ENCODE results near the gene C1orf210. TPM values are rescaled to one million over a fixed set of nuclear protein-coding genes. Genes with fewer than 3 reads are reported as not detected.

Gene C1orf210
- total and polyA plus RNA-seq, 2 of the 13 experiments (the other 11 are each of a cell fraction or from before 2014, with no cell fraction given): 0.49 to 5.1 TPM

- TF ChIP-seq, protein P1, sequence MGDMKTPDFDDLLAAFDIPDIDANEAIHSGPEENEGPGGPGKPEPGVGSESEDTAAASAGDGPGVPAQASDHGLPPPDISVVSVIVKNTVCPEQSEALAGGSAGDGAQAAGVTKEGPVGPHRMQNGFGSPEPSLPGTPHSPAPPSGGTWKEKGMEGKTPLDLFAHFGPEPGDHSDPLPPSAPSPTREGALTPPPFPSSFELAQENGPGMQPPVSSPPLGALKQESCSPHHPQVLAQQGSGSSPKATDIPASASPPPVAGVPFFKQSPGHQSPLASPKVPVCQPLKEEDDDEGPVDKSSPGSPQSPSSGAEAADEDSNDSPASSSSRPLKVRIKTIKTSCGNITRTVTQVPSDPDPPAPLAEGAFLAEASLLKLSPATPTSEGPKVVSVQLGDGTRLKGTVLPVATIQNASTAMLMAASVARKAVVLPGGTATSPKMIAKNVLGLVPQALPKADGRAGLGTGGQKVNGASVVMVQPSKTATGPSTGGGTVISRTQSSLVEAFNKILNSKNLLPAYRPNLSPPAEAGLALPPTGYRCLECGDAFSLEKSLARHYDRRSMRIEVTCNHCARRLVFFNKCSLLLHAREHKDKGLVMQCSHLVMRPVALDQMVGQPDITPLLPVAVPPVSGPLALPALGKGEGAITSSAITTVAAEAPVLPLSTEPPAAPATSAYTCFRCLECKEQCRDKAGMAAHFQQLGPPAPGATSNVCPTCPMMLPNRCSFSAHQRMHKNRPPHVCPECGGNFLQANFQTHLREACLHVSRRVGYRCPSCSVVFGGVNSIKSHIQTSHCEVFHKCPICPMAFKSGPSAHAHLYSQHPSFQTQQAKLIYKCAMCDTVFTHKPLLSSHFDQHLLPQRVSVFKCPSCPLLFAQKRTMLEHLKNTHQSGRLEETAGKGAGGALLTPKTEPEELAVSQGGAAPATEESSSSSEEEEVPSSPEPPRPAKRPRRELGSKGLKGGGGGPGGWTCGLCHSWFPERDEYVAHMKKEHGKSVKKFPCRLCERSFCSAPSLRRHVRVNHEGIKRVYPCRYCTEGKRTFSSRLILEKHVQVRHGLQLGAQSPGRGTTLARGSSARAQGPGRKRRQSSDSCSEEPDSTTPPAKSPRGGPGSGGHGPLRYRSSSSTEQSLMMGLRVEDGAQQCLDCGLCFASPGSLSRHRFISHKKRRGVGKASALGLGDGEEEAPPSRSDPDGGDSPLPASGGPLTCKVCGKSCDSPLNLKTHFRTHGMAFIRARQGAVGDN (CRISPR knock-in tag; IDR thresholded peaks at IDR 0.05): peak; percentile 42; the same call in 1 of the 2 replicates
- TF ChIP-seq SALL1 (CRISPR knock-in tag; IDR thresholded peaks at IDR 0.05) (peak; percentile 62), TGIF2 (CRISPR knock-in tag; IDR thresholded peaks at IDR 0.05) (no peak), ZNF709 (CRISPR knock-in tag; IDR thresholded peaks at IDR 0.05) (no peak), ZNF703 (CRISPR knock-in tag; IDR thresholded peaks at IDR 0.05; ENCODE audit: borderline replicate concordance) (no peak), LCORL (IDR thresholded peaks at IDR 0.05) (no peak), LCORL (CRISPR knock-in tag; IDR thresholded peaks at IDR 0.05) (peak; percentile 20; the same call in 1 of the 2 replicates), AGO2 (optimal IDR thresholded peaks at IDR 0.05; ENCODE audit: low read depth, low read length) (no peak), ZNF121 (CRISPR knock-in tag; IDR thresholded peaks at IDR 0.05) (peak; percentile 79)
- TF ChIP-seq, protein P2, sequence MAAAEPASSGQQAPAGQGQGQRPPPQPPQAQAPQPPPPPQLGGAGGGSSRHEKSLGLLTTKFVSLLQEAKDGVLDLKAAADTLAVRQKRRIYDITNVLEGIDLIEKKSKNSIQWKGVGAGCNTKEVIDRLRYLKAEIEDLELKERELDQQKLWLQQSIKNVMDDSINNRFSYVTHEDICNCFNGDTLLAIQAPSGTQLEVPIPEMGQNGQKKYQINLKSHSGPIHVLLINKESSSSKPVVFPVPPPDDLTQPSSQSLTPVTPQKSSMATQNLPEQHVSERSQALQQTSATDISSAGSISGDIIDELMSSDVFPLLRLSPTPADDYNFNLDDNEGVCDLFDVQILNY (CRISPR knock-in tag; conservative IDR thresholded peaks at IDR 0.05): no peak
These were observed 8.1 kb downstream of the C1orf210 start (continued) for GRCh38 chr1:43277116-43277876.
